Tibial nerve (tissue), 4 donors: ENCODE measurements around the gene DMPK. TPM values are rescaled to one million over a fixed set of nuclear protein-coding genes. Genes with fewer than 3 reads are reported as not detected.

ENCODE experiments used
- DNase-seq, 2 donors: peaks; one replicate each; pipeline ENCODE4 v3.0.0-alpha.2; 2019; ENCODE audit warnings: low spot score in 2 of 2
- H3K27ac ChIP-seq, 4 donors: fragments of 200-600 bp; sonication (generic) in 3 of 4; one replicate each; pipeline ENCODE4 v1.5.1; 2017 to 2019; ENCODE audit warnings: mild to moderate bottlenecking in 1 of 4
- H3K27me3 ChIP-seq, 2 donors: fragments of 200-600 bp; sonication (generic) in 1 of 2; one replicate each; pipeline versions ENCODE4 v1.5.1 to v1.6.0; 2017 to 2019
- H3K36me3 ChIP-seq, 3 donors: fragments of 200-600 bp; sonication (generic); one replicate each; pipeline ENCODE4 v1.5.1; 2018 to 2019
- H3K4me1 ChIP-seq, 4 donors: fragments of 200-600 bp; sonication (generic) in 3 of 4; one replicate each; pipeline ENCODE4 v1.5.1; 2017 to 2019
- H3K4me3 ChIP-seq, 4 donors: fragments of 200-600 bp; sonication (generic) in 3 of 4; one replicate each; pipeline ENCODE4 v1.5.1; 2017 to 2019; ENCODE audit warnings: mild to moderate bottlenecking in 1 of 4, moderate library complexity in 1 of 4
- H3K9me3 ChIP-seq, 4 donors: fragments of 200-600 bp; sonication (generic) in 3 of 4; one replicate each; pipeline ENCODE4 v1.5.1; 2017 to 2019
- EP300 ChIP-seq, 2 donors: sonication (generic); formaldehyde crosslinking; IDR thresholded peaks; one replicate each; pipeline ENCODE4 v1.6.1; 2017; ENCODE audit warnings: antibody characterized with exemption in 2 of 2, mild to moderate bottlenecking in 1 of 2
- POLR2A ChIP-seq, 2 donors: fragments of 450-650 bp; IDR thresholded peaks; one replicate each; pipeline ENCODE4 v1.6.1; 2017; ENCODE audit warnings: antibody characterized with exemption in 2 of 2, mild to moderate bottlenecking in 2 of 2, moderate library complexity in 2 of 2
- WGBS, 2 donors: methylation state at CpG; one replicate each; pipeline ENCODE4 v1.1.5; 2018; 5-methylcytosine and 5-hydroxymethylcytosine counted together
- total RNA-seq, 4 donors: library from RNA; depleted of rRNA; stranded (reverse); fragments of >200 nt; gene quantifications; one replicate each; pipeline ENCODE4 v1.1.0, GENCODE V29; 2016
- TF ChIP-seq, protein P1 (sequence below), 5 experiments: fragments of 200-600 bp in 3 of 5; fragments of 450-650 bp in 2 of 5; sonication (generic) in 3 of 5; IDR thresholded peaks; one replicate each; pipeline ENCODE4 v1.5.1; 2016 to 2019; ENCODE audit warnings: antibody characterized with exemption in 5 of 5, mild to moderate bottlenecking in 3 of 5, moderate library complexity in 2 of 5

DMPK gene
- total RNA-seq, 4 donors from 2014 or later: 59.0 to 87.9 (median 77.4) TPM

DNA sequence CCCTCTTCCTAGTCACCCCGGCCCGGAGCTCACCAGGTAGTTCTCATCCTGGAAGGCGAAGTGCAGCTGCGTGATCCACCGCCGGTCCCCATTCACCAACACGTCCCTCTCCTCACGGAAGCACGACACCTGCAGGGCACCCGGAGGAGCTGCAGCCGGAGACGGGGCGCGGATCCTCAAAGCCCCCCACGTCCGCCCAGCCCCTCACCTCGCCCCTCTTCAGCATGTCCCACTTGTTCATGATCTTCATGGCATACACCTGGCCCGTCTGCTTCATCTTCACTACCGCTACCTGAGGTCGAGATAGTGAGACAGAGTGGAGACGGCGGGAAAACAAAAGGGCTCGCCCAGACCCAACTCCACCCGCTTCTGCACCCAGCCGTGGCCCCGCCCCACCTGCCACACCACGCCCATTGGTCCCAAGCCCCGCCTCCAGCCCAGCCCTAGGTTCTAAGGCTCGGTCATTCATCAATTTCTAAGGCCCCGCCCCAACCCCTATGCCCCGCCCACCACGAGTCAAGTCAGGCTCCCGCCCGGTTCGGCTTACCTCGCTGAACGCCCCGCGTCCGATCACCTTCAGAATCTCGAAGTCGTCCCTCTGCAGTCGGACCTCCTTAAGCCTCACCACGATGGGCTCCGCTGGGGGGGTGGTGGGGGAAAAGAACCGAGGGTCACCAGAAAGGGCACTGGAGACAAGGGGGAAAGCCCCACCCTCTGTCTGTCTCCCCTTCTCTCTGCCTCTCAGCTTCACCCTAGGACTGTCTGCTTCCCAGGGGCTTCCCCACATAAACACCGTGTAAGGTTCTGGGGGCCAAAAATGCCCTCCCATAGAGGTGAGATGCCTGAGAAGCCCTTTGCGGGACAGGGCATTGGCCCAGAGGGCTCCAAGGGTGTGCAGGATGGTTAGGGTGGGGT lies 2.8 kb downstream of the DMPK start:
- Histone ChIP-seq H3K27me3 (no peaks in the 10 kb centered on the region), H3K27ac (peak overlapping the region in 2 of 4 donors; percentile 22 to 89), H3K4me1 (peaks cover 0 to 65% (median 40%) of the 10 kb centered on the region in 4 donors), H3K4me3 (peak overlapping the region in 2 of 4 donors; percentile 19 to 37), H3K9me3 (no peaks in the 10 kb centered on the region), H3K36me3 (peaks cover 0 to 32% (median 0%) of the 10 kb centered on the region in 3 donors)
- TF ChIP-seq POLR2A (IDR thresholded peaks at IDR 0.05) (no peak), EP300 (IDR thresholded peaks at IDR 0.05) (no peak)
- TF ChIP-seq, protein P1, sequence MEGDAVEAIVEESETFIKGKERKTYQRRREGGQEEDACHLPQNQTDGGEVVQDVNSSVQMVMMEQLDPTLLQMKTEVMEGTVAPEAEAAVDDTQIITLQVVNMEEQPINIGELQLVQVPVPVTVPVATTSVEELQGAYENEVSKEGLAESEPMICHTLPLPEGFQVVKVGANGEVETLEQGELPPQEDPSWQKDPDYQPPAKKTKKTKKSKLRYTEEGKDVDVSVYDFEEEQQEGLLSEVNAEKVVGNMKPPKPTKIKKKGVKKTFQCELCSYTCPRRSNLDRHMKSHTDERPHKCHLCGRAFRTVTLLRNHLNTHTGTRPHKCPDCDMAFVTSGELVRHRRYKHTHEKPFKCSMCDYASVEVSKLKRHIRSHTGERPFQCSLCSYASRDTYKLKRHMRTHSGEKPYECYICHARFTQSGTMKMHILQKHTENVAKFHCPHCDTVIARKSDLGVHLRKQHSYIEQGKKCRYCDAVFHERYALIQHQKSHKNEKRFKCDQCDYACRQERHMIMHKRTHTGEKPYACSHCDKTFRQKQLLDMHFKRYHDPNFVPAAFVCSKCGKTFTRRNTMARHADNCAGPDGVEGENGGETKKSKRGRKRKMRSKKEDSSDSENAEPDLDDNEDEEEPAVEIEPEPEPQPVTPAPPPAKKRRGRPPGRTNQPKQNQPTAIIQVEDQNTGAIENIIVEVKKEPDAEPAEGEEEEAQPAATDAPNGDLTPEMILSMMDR (IDR thresholded peaks at IDR 0.05): peak; percentile 47 to 72 (median 56)
- whole genome bisulfite sequencing, 2 donors: 26 to 31% methylated on average over 46 of the region's 48 CpGs
- DNase-seq: peak; percentile 88 to 90

DNA sequence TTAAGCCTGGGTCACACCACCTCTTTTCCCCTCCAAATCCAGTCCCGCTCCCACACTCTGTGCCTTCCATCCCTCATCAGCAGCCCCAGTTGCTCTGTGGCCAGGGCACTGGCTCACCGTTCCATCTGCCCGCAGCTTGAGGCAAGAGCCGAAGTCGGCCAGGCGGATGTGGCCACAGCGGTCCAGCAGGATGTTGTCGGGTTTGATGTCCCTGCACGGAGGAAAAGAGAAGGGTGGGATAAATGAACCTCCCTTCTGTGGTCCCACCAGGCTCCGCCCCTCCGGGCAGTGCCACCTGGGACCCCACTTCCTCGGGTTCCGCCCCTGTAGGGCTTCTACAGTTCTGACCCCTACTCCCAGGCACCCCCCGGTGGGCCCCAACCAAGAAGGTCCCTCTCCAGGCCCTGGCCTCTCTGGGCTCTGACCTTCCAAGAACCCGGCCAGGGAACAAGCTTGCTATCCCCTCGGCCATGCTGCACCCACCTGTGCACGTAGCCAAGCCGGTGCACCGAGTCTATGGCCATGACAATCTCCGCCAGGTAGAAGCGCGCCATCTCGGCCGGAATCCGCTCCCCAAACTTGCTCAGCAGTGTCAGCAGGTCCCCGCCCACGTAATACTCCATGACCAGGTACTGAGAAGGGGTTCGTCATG lies 4.2 kb downstream of the DMPK start:
- H3K9me3 ChIP-seq: no peaks in the 10 kb centered on the region
- TF ChIP-seq, protein P1 (IDR thresholded peaks at IDR 0.05): no peak
- TF ChIP-seq EP300 (IDR thresholded peaks at IDR 0.05) (no peak), POLR2A (IDR thresholded peaks at IDR 0.05) (no peak)
- 91% methylated on average over 27 of the region's 28 CpGs for WGBS, 2 donors
- H3K27me3 ChIP-seq: no peaks in the 10 kb centered on the region
- no peak overlapping the region for H3K4me3 ChIP-seq
- H3K27ac ChIP-seq: no peak overlapping the region
- no peak for DNase-seq
- peaks cover 0 to 52% (median 33%) of the 10 kb centered on the region in 4 donors for H3K4me1 ChIP-seq
- peaks cover 0 to 38% (median 0%) of the 10 kb centered on the region in 3 donors for H3K36me3 ChIP-seq

DNA sequence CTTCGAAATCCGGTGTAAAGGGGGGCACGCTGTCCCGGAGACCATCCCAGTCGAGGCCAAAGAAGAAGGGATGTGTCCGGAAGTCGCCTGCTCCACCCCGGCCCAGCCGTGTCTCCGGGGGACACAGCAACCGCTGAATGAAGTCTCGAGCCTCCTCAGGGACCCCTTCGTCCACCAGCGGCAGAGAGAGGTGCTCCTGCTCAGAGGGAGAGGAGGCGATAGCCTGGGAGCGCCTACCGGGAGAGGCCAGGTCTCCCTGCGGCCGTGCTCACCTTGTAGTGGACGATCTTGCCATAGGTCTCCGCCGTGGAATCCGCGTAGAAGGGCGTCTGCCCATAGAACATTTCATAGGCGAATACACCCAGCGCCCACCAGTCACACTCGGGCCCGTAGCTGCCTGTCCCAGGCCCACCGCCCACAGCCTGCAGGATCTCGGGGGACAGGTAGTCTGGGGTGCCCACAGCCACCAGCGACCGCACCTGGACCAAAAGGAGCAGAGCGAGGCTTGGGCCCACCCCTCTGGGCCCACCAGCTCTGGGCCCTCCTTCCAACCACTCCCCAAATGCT lies 4.8 kb downstream of the DMPK start:
- TF ChIP-seq POLR2A (IDR thresholded peaks at IDR 0.05): no peak
- TF ChIP-seq EP300 (IDR thresholded peaks at IDR 0.05): no peak
- TF ChIP-seq, protein P1 (IDR thresholded peaks at IDR 0.05): no peak
- no peak overlapping the region for H3K4me3 ChIP-seq
- H3K27ac ChIP-seq: no peak overlapping the region
- H3K9me3 ChIP-seq: no peaks in the 10 kb centered on the region
- no peaks in the 10 kb centered on the region for H3K27me3 ChIP-seq
- 90 to 93% methylated on average over 15 to 34 of the region's 34 CpGs for WGBS, 2 donors
- H3K4me1 ChIP-seq: peaks cover 0 to 45% (median 29%) of the 10 kb centered on the region in 4 donors
- DNase-seq: no peak
- peaks cover 0 to 44% (median 0%) of the 10 kb centered on the region in 3 donors for H3K36me3 ChIP-seq

DNA sequence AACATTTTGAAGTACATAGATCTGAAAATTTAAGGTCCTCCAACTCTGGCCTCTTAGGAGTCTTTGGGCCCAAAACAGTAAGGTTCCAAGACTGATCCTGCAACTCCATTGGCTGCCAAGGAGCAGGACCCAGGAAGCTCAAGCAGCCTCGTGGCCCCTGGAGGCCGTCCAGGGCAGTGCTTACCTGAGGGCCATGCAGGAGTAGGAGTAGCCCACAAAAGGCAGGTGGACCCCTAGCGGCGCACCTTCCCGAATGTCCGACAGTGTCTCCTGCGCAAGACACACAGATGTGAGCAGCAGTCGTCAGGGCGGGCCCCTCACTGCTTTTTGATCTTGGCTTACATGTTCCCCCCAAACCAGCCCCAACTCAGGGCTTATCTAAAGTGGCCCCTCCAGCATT lies 7.5 kb downstream of the DMPK start:
- peaks cover 0 to 33% (median 12%) of the 10 kb centered on the region in 4 donors for H3K4me1 ChIP-seq
- H3K9me3 ChIP-seq: no peaks in the 10 kb centered on the region

DNA sequence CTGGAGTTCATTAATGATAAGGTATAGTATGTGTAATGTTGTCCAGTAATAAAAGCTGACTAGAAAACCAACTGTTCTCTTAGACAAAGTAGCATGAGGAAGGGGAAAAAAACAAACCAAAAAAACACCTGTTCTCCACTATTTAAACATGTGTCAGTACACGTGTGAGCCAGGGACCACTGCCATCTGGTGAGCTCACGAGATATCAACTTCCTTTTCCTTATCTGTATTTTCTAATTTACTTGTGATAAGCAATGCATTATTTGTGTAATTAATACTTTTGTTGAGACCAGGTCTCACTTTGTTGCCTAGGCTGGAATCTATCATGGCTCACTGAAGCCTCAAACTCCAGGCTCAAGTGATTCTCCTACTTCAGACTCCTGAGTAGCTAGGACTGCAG lies 8.9 kb downstream of the DMPK start:
- peaks cover 0 to 19% (median 8%) of the 10 kb centered on the region in 4 donors for H3K4me1 ChIP-seq
- no peak overlapping the region for H3K4me3 ChIP-seq
- H3K27me3 ChIP-seq: no peaks in the 10 kb centered on the region
- TF ChIP-seq, protein P1 (IDR thresholded peaks at IDR 0.05): no peak
- TF ChIP-seq POLR2A (IDR thresholded peaks at IDR 0.05) (no peak), EP300 (IDR thresholded peaks at IDR 0.05) (no peak)
- no peak overlapping the region for H3K27ac ChIP-seq
- 41 to 48% methylated on average over 2 of the region's 2 CpGs for WGBS, 2 donors
- DNase-seq: no peak
- no peaks in the 10 kb centered on the region for H3K9me3 ChIP-seq
- H3K36me3 ChIP-seq: peaks cover 0 to 52% (median 0%) of the 10 kb centered on the region in 3 donors

More for the DNA sequence above, 7.5 kb downstream of the DMPK start:
- H3K4me3 ChIP-seq: no peak overlapping the region
- no peak overlapping the region for H3K27ac ChIP-seq
- no peak for TF ChIP-seq EP300 (IDR thresholded peaks at IDR 0.05)
- no peak for DNase-seq
- H3K27me3 ChIP-seq: no peaks in the 10 kb centered on the region
- WGBS, 2 donors: 81 to 85% methylated on average over 9 of the region's 9 CpGs
- H3K36me3 ChIP-seq: peaks cover 0 to 56% (median 0%) of the 10 kb centered on the region in 3 donors
